ENCODE results near the gene CCBE1. TPM values are rescaled to one million over a fixed set of nuclear protein-coding genes. Genes with fewer than 3 reads are reported as not detected.

Gene CCBE1
- total RNA-seq, 1 experiment from 2014 or later = 0.09 TPM

DNA sequence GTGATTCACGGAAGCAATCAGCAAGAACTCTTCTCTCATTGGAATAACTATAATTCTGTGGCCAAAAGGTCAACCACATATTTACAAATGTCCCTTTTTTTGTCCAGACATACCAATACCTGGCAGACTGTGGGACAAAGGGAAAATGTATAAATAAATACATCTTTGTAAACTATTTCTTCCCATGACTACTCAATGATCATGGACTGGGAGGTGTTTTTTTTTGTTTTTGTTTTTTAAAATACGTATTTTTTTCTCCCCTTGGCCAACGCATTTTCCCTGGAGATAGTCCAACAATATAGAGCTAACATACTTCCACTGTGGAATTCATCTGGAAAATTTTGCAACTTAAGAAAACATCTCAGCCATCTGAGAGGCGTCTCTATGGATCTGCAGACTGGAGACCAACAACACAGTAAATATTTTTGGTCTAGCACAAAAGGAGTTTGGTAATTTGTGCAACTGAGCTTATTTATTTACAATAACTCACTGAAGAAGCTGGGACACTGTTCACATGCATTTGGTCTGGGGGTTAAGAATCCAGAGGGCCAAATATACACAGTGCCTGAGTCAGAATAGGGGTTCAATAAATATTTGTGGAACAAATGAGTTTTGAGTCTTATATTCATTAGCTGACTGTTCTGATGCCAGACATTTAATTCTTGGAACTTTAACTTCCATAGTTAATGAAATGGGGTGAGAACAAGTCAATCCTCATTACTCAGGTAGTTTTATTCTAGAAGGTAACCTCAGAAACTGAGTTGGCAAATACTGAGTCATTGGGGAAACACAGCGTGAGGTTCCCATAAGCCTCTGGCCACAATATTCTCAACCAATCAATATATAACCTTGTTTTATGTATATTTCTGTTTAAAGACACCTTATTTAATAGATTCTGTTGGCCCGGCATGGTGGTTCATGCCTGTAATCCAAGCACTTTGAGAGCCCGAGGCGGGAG lies 36.2 kb downstream of the CCBE1 start:
- Mint-ChIP-seq H3K9me3 (ENCODE audit: unreplicated experiment) (no peaks in the 10 kb centered on the region), H3K27ac (ENCODE audit: unreplicated experiment) (no peak overlapping the region), H3K27me3 (ENCODE audit: insufficient read depth, unreplicated experiment) (peaks cover 8% of the 10 kb centered on the region), H3K4me3 (ENCODE audit: unreplicated experiment) (no peak overlapping the region), H3K4me1 (ENCODE audit: low read depth, unreplicated experiment) (no peaks in the 10 kb centered on the region), H3K36me3 (ENCODE audit: insufficient read depth, unreplicated experiment) (no peaks in the 10 kb centered on the region)
- Histone ChIP-seq H3K27me3 (replicated peaks; ENCODE audit: control insufficient read depth, insufficient read depth, low read length) (no peaks in the 10 kb centered on the region), H3K4me3 (ENCODE audit: low read depth, low read length) (no peak overlapping the region), H3K36me3 (ENCODE audit: control insufficient read depth, insufficient read depth, low read length) (no peaks in the 10 kb centered on the region), H3K4me1 (no peaks in the 10 kb centered on the region), H3K9me3 (no peaks in the 10 kb centered on the region)
- DNase-seq = no peak
- POLR2A ChIA-PET = no interaction called here
- CTCF ChIA-PET = no interaction called here
- no peak for TF ChIP-seq CTCF (IDR thresholded peaks at IDR 0.05; ENCODE audit: insufficient read depth in 1 of 2, low read depth in 1 of 2, low read length in 1 of 2, severe bottlenecking in 1 of 2, unreplicated experiment in 1 of 2)
- intact Hi-C loops (cut with micrococcal nuclease; ENCODE audit: unreplicated experiment) = no loop called here
- BruUV-seq (replicated peaks) = no TSS peak

- H3K27me3 ChIP-seq (replicated peaks; ENCODE audit: control insufficient read depth, insufficient read depth, low read length) = no peaks in the 10 kb centered on the region
- no peak for TF ChIP-seq CTCF (IDR thresholded peaks at IDR 0.05; ENCODE audit: insufficient read depth in 1 of 2, low read depth in 1 of 2, low read length in 1 of 2, severe bottlenecking in 1 of 2, unreplicated experiment in 1 of 2)
- H3K4me1 ChIP-seq = no peaks in the 10 kb centered on the region
- DNase-seq = no peak
- Mint-ChIP-seq H3K36me3 (ENCODE audit: insufficient read depth, unreplicated experiment) (no peaks in the 10 kb centered on the region), H3K27ac (ENCODE audit: unreplicated experiment) (no peak overlapping the region), H3K4me3 (ENCODE audit: unreplicated experiment) (no peak overlapping the region), H3K4me1 (ENCODE audit: low read depth, unreplicated experiment) (no peaks in the 10 kb centered on the region), H3K9me3 (ENCODE audit: unreplicated experiment) (no peaks in the 10 kb centered on the region), H3K27me3 (ENCODE audit: insufficient read depth, unreplicated experiment) (peaks cover 8% of the 10 kb centered on the region)
- no peaks in the 10 kb centered on the region for H3K36me3 ChIP-seq (ENCODE audit: control insufficient read depth, insufficient read depth, low read length)
- H3K9me3 ChIP-seq = no peaks in the 10 kb centered on the region
- ChIA-PET POLR2A (no interaction called here), CTCF (no interaction called here)
- no TSS peak for BruUV-seq (replicated peaks)
- H3K4me3 ChIP-seq (ENCODE audit: low read depth, low read length) = no peak overlapping the region
- intact Hi-C loops (cut with micrococcal nuclease; ENCODE audit: unreplicated experiment) = no loop called here
These were observed 36.9 kb downstream of the CCBE1 start for GRCh38 chr18:59660366-59660765.

DNA sequence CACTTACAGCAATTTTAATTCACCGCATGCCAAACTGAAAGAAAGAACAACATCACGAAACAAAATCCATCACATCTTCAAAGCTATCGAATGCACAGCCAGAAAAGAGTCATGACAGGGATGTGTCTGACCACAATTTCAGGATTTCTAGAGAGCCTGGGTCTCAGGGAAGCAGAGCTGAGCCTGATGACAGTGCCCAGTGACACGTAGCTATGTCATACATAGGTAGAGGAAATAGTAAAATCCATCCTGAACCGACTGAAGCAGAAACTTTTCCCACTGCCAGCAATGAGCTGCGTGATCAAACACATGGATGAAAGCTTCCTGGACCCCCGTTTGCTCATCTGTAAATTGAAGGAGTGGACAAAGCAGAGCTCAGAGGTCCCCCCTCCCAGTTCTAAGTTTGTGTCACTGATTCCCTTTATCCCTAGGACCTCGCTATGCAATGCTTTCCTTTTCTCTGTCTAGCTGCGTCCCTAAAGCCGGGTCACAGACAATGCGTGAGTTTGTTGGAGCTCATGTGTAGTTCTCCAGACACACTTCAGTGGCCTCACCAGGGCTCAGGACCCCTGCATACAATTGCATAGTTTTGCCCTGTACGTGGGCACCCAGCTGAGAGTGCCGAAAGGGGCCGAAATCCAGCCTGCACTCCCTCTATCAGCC lies 37.6 kb downstream of the CCBE1 start:
- intact Hi-C loops (cut with micrococcal nuclease; ENCODE audit: unreplicated experiment) = no loop called here
- Histone ChIP-seq H3K36me3 (ENCODE audit: control insufficient read depth, insufficient read depth, low read length) (no peaks in the 10 kb centered on the region), H3K4me3 (ENCODE audit: low read depth, low read length) (no peak overlapping the region), H3K9me3 (no peaks in the 10 kb centered on the region), H3K4me1 (no peaks in the 10 kb centered on the region), H3K27me3 (replicated peaks; ENCODE audit: control insufficient read depth, insufficient read depth, low read length) (no peaks in the 10 kb centered on the region)
- TF ChIP-seq CTCF (IDR thresholded peaks at IDR 0.05; ENCODE audit: insufficient read depth in 1 of 2, low read depth in 1 of 2, low read length in 1 of 2, severe bottlenecking in 1 of 2, unreplicated experiment in 1 of 2) = no peak
- BruUV-seq (replicated peaks) = no TSS peak
- H3K27ac Mint-ChIP-seq (ENCODE audit: unreplicated experiment) = no peak overlapping the region
- H3K27me3 Mint-ChIP-seq (ENCODE audit: insufficient read depth, unreplicated experiment) = peaks cover 8% of the 10 kb centered on the region
- ChIA-PET POLR2A (no interaction called here), CTCF (no interaction called here)
- no peaks in the 10 kb centered on the region for H3K9me3 Mint-ChIP-seq (ENCODE audit: unreplicated experiment)
- H3K4me3 Mint-ChIP-seq (ENCODE audit: unreplicated experiment) = no peak overlapping the region
- no peaks in the 10 kb centered on the region for H3K36me3 Mint-ChIP-seq (ENCODE audit: insufficient read depth, unreplicated experiment)
- H3K4me1 Mint-ChIP-seq (ENCODE audit: low read depth, unreplicated experiment) = no peaks in the 10 kb centered on the region
- no peak for DNase-seq
